PFSK-1 (cell line): ENCODE data around the gene PAQR6.

Experiments used
- FOXP2 ChIP-seq: optimal IDR thresholded peaks from 2 replicates; pipeline ENCODE3; 2011; ENCODE audit warnings: borderline replicate concordance, control low read depth, inconsistent platforms; ENCODE audit not compliant: insufficient read depth; ENCODE audit errors: extremely low read length, extremely low read depth
- POLR2AphosphoS5 ChIP-seq: IDR thresholded peaks from 2 replicates; pipeline ENCODE4 v1.6.1; 2012; ENCODE audit warnings: low read depth, mild to moderate bottlenecking, control low read depth, low read length, moderate library complexity
- SIN3A ChIP-seq: IDR thresholded peaks from 2 replicates; pipeline ENCODE4 v1.6.1; 2012; ENCODE audit warnings: mild to moderate bottlenecking, low read length, moderate library complexity, borderline replicate concordance; ENCODE audit not compliant: insufficient read depth
- TAF1 ChIP-seq: IDR thresholded peaks from 2 replicates; pipeline ENCODE4 v1.6.1; 2012; ENCODE audit warnings: low read length, control low read depth, borderline replicate concordance; ENCODE audit not compliant: insufficient read depth
- TF ChIP-seq, protein P1 (sequence below), 2 experiments: IDR thresholded peaks; 2 replicates each; pipeline versions ENCODE4 v1.6.1 to v1.8.0; 2011 to 2012; ENCODE audit warnings: low read depth in 2 of 2, low read length in 2 of 2, control low read depth in 1 of 2, inconsistent platforms in 1 of 2, mild to moderate bottlenecking in 1 of 2, moderate library complexity in 1 of 2; ENCODE audit not compliant: insufficient read depth in 1 of 2

Gene PAQR6

DNA sequence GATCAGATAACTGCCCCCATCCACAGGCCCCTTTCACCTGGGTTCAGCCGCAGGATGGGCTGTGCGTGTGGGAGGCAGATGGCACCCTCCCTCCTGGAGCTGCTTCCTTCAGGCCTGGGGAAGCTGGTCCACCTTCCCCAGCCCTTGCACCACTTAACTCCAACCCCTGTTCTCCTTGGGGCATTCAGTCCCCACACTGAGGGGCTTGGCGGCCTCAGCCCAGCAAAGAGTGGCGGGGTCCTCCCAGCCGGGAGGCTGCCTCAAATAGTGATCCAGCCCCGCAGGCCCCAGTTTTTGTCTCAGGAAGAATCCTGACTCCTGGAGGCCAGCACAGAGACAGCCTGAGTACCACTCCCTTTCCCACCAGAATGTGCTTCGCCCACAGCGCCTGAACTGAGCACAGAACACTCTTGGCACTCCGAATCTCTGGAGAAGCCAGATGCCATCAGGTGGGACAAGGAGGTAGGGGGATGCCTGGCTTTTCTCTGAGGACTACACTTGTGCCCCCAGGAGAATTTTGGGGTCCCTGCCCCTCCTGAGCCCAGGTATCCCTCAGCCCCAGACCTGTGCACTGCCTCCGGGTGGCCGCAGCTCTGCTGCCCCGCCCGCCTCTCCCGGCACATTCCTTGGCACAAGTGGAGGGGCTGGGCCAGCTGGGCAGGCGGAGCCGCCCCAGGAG, 936 bp downstream of the PAQR6 start:
- TF ChIP-seq TAF1 (no peak), POLR2AphosphoS5 (no peak; the same call in none of the 2 replicates)

DNA sequence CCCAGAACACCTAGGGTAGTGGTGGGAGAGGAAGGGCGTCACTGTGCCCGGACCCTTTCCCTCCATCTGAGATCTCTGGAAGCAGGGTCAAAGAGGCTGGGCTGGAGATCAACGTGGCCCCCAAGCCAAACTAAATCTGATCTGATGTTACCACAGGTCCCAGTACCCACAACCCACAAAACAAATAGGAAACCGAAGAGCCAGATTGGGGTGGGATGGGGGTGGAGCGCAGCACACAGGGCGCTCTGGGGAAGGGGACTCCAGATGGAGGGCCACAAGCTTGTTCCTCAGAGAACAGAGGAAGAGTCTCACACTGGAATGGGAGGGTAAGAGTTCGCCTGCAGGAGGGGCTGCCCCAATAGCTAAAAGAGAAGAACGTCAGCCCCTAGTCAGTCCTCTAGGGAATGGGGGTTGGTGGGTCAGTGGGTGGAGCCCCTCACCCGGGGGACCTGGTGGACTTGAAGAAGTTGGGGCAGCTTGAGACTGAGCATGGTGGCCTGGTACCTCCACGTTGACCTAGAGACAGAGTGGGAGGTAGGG, 1.5 kb downstream of the PAQR6 start:
- TF ChIP-seq, protein P1, sequence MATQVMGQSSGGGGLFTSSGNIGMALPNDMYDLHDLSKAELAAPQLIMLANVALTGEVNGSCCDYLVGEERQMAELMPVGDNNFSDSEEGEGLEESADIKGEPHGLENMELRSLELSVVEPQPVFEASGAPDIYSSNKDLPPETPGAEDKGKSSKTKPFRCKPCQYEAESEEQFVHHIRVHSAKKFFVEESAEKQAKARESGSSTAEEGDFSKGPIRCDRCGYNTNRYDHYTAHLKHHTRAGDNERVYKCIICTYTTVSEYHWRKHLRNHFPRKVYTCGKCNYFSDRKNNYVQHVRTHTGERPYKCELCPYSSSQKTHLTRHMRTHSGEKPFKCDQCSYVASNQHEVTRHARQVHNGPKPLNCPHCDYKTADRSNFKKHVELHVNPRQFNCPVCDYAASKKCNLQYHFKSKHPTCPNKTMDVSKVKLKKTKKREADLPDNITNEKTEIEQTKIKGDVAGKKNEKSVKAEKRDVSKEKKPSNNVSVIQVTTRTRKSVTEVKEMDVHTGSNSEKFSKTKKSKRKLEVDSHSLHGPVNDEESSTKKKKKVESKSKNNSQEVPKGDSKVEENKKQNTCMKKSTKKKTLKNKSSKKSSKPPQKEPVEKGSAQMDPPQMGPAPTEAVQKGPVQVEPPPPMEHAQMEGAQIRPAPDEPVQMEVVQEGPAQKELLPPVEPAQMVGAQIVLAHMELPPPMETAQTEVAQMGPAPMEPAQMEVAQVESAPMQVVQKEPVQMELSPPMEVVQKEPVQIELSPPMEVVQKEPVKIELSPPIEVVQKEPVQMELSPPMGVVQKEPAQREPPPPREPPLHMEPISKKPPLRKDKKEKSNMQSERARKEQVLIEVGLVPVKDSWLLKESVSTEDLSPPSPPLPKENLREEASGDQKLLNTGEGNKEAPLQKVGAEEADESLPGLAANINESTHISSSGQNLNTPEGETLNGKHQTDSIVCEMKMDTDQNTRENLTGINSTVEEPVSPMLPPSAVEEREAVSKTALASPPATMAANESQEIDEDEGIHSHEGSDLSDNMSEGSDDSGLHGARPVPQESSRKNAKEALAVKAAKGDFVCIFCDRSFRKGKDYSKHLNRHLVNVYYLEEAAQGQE (IDR thresholded peaks at IDR 0.05; ENCODE audit: insufficient read depth in 1 of 2, low read depth in 2 of 2, low read length in 2 of 2) = no peak
- TF ChIP-seq SIN3A = no peak
- no peak for TF ChIP-seq FOXP2
- no peak for TF ChIP-seq TAF1
- TF ChIP-seq POLR2AphosphoS5 = no peak

DNA sequence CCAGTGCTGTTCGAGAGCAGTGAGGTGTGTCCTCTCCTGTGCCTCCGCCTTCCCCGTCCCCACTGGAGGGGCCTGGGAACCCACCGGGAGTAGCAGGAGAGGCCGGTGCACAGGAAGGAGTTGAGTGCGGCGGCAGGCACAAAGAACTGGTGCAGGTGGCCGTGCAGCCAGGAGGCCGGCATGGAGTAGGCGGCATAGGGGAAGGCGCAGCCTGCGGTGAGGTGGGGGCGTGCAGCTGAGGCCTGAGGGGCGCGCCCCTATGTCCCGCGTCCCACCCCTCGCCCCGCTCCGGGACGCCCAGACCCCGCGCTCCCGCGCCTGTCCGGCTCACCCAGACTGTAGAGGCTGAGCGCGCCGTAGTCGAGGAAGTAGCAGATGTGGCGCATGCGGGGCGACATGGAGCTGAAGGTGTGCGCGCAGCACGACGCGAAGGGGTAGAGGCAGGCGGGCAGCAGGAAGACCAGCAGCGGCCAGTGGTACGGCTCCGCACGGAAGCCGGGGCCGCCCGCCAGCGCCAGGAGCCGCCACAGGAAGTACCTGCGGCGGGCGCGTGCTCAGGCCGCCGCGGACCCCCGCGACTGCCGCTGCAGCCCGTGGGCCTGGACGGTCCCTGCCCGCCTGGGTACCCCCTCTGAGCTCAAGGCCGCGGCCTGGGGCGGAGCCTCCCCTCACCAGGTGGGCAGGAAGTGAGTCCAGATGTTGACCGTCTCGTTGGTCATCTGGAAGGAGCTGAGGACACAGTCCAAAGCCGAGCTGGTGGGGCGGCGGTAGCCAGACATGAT, 2.2 kb downstream of the PAQR6 start:
- no peak for TF ChIP-seq SIN3A
- TF ChIP-seq POLR2AphosphoS5 = no peak
- TF ChIP-seq TAF1 = no peak
- TF ChIP-seq, protein P1 (IDR thresholded peaks at IDR 0.05; ENCODE audit: insufficient read depth in 1 of 2, low read depth in 2 of 2, low read length in 2 of 2) = no peak
- peak; percentile 9 for TF ChIP-seq FOXP2

DNA sequence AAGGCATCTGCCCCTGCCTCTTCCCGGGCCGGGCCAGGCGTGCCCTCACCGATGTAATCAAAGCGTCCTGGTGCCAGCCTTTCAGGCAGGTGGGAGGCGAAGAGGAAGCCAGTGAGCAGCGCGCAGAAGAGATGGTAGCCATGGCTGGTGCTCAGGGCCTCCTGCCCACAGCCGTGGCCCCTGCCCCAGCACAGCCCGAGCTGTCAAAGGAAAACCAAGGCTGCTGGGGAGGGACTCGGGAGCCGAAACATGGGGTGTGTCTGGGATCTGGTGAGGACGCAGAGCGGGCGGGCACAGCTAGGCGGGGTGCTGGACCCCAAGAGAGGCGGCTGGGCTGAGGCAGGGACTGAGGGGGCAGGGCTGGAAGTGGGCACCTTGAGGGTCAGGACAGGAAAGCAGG, 3.1 kb downstream of the PAQR6 start:
- TF ChIP-seq POLR2AphosphoS5 (no peak), FOXP2 (no peak), SIN3A (no peak), TAF1 (no peak)
- TF ChIP-seq, protein P1 (IDR thresholded peaks at IDR 0.05; ENCODE audit: insufficient read depth in 1 of 2, low read depth in 2 of 2, low read length in 2 of 2) = no peak

DNA sequence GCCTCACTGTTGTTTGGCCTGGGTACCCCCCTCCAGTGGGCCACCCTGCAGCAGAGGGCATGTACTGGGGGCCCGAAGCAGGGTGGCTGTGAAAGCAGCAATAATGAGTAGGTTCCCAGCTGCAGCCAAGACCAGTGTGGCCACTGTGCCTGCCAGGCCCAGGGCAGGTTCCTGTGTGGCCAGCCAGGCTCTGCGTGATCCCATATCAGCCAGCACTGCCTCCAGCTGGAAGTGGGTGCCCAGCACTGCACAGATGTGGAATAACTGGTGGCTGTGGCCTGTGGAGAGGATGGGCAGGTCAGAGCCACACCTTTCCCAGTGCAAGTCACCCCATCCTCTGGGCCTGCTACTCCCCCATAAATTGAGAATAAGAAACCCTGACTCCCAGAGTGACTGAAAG, 3.7 kb downstream of the PAQR6 start:
- TF ChIP-seq, protein P1 (IDR thresholded peaks at IDR 0.05; ENCODE audit: insufficient read depth in 1 of 2, low read depth in 2 of 2, low read length in 2 of 2) = no peak
- TF ChIP-seq TAF1 (no peak), SIN3A (no peak), FOXP2 (no peak), POLR2AphosphoS5 (no peak)
